ENCODE results near the gene ZNF385C. TPM values are rescaled to one million over a fixed set of nuclear protein-coding genes. Genes with fewer than 3 reads are reported as not detected.

The ZNF385C gene
- total and polyA plus RNA-seq, 2 donors (not counting 1 experiment from before 2014, with no cell fraction given), result 0.33 to 1.1 TPM

DNA sequence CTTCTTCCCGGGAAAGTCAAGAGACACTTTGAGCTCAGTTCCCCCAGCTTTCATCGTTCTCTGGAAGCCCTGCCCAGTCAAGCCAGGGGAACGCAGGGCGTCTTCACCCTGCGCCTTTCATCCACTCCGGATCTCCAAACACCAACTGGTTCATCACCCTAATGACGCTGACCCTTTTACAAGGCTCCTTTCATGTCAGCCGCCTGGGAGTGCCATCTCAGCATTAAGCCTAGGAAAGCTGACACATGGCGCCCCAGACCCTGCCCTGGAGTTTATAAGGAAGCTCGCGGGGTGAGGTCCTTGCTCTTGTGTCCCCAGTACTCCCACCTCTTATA is 80.4 kb downstream of the ZNF385C start:
- no peak for DNase-seq
- Mint-ChIP-seq H3K27me3 (no peaks in the 10 kb centered on the region), H3K27ac (peak overlapping the region; percentile 99), H3K4me3 (peak overlapping the region; percentile 100), H3K9me3 (ENCODE audit: insufficient read depth) (no peaks in the 10 kb centered on the region), H3K4me1 (peaks cover 61% of the 10 kb centered on the region)
- TF ChIP-seq, protein P1, sequence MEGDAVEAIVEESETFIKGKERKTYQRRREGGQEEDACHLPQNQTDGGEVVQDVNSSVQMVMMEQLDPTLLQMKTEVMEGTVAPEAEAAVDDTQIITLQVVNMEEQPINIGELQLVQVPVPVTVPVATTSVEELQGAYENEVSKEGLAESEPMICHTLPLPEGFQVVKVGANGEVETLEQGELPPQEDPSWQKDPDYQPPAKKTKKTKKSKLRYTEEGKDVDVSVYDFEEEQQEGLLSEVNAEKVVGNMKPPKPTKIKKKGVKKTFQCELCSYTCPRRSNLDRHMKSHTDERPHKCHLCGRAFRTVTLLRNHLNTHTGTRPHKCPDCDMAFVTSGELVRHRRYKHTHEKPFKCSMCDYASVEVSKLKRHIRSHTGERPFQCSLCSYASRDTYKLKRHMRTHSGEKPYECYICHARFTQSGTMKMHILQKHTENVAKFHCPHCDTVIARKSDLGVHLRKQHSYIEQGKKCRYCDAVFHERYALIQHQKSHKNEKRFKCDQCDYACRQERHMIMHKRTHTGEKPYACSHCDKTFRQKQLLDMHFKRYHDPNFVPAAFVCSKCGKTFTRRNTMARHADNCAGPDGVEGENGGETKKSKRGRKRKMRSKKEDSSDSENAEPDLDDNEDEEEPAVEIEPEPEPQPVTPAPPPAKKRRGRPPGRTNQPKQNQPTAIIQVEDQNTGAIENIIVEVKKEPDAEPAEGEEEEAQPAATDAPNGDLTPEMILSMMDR (IDR thresholded peaks at IDR 0.05), result no peak
- TF ChIP-seq EZH2 (IDR thresholded peaks at IDR 0.05; ENCODE audit: borderline replicate concordance, insufficient read depth, low read depth, low read length, poor library complexity, severe bottlenecking), result no peak
- no peak for ATAC-seq (ENCODE audit: low read depth)
- ChIA-PET CTCF (interaction anchor here (0.7 to 8.2 kb wide), 21 partner anchors 9 to 232 kb away, joined by 3 to 90 read pairs (median 4); partner anchors contain the start of genes CNP, DHX58, GHDC and JUP), POLR2A (interaction anchor here (0.5 to 3.6 kb wide), 15 partner anchors 8 to 231 kb away, joined by 3 to 32 read pairs (median 4); partner anchors contain the start of genes CNP, DHX58, KAT2A and KLHL11)
- peaks cover 0 to 11% of the 10 kb centered on the region in 2 experiments for H3K36me3 ChIP-seq (replicated peaks in 1 of 2; ENCODE audit: control extremely low read depth in 1 of 2, control insufficient read depth in 1 of 2, extremely low read depth in 1 of 2, insufficient read depth in 2 of 2, low read length in 1 of 2)
- intact Hi-C loops (cut with micrococcal nuclease), result loop anchor here (1.0 to 5.0 kb wide), 4 partner anchors 52 to 1201 kb away; partner anchors contain the start of genes ACLY and CNP
- H2AFZ ChIP-seq (ENCODE audit: insufficient read depth, low read depth, low read length, poor library complexity, severe bottlenecking), result peak overlapping the region; percentile 94
- peak overlapping the region; percentile 100 for H3K9ac ChIP-seq (ENCODE audit: low read length)
- H3K79me2 ChIP-seq (ENCODE audit: control insufficient read depth, insufficient read depth, low read length), result peaks cover 85% of the 10 kb centered on the region
- 7% methylated on average over 9 of the region's 11 CpGs for WGBS (ENCODE audit: insufficient coverage)
- no peaks in the 10 kb centered on the region for H3K9me3 ChIP-seq (ENCODE audit: control extremely low read depth in 1 of 3, control insufficient read depth in 2 of 3, insufficient read depth in 1 of 3, low read length in 2 of 3)
- peaks cover 38 to 47% of the 10 kb centered on the region in 2 donors for H3K4me1 ChIP-seq (ENCODE audit: control insufficient read depth in 2 of 2, insufficient read depth in 2 of 2, low read length in 2 of 2)
- peak overlapping the region; percentile 91 for H3K4me2 ChIP-seq (replicated peaks; ENCODE audit: low read depth, low read length, poor library complexity, severe bottlenecking)
- peak overlapping the region; percentile 91 to 95 for H3K27ac ChIP-seq (ENCODE audit: low read length in 2 of 2)
- no peaks in the 10 kb centered on the region for H3K27me3 ChIP-seq (replicated peaks in 1 of 4; ENCODE audit: control extremely low read depth in 1 of 4, control insufficient read depth in 3 of 4, insufficient read depth in 4 of 4, low read length in 3 of 4)
- peak overlapping the region; percentile 86 to 99 (median 97) for H3K4me3 ChIP-seq (ENCODE audit: control extremely low read depth in 1 of 5, extremely low read depth in 1 of 5, insufficient read depth in 1 of 5, low read depth in 2 of 5, low read length in 4 of 5)
- H4K20me1 ChIP-seq (ENCODE audit: control insufficient read depth, insufficient read depth, low read length, poor library complexity, severe bottlenecking), result peaks cover 11% of the 10 kb centered on the region

Measured in B cell (primary cell).